K562 (cell line): ENCODE measurements around the gene ZNF629. TPM values are rescaled to one million over a fixed set of nuclear protein-coding genes. Genes with fewer than 3 reads are reported as not detected.

ENCODE experiments used
- ARID1B ChIP-seq: fragments of 450-650 bp; IDR thresholded peaks from 2 replicates; pipeline ENCODE4 v1.6.1; 2016; ENCODE audit warnings: antibody characterized with exemption, mild to moderate bottlenecking, inconsistent platforms
- BACH1 ChIP-seq: fragments of 200-800 bp; sonication (Bioruptor generic); IDR thresholded peaks from 2 replicates; pipeline ENCODE4 v1.6.1; 2016; ENCODE audit warnings: missing genetic modification characterization, missing compliant biosample characterization
- BRCA1 ChIP-seq, 2 experiments: fragments of 450-650 bp in 1 of 2; sonication (generic) in 1 of 2; formaldehyde crosslinking in 1 of 2; IDR thresholded peaks; 2 replicates each; pipeline versions ENCODE4 v1.5.0 to v1.6.1; 2017 to 2020; ENCODE audit warnings: mild to moderate bottlenecking in 1 of 2, missing genetic modification reagents in 1 of 2
- CREM ChIP-seq: IDR thresholded peaks from 2 replicates; pipeline ENCODE4 v1.6.1; 2014; ENCODE audit warnings: antibody characterized with exemption, low read depth
- FOXP1 ChIP-seq: sonication (generic); formaldehyde crosslinking; IDR thresholded peaks from 2 replicates; pipeline ENCODE4 v1.8.0; 2022; ENCODE audit warnings: mild to moderate bottlenecking, missing genetic modification reagents
- GABPA ChIP-seq: fragments of 200-800 bp; sonication (Bioruptor generic); conservative IDR thresholded peaks from 2 replicates; pipeline ENCODE4 v1.6.1; 2016; ENCODE audit warnings: low read depth, missing genetic modification characterization, missing compliant biosample characterization
- GATAD2B ChIP-seq: fragments of 450-650 bp; IDR thresholded peaks from 2 replicates; pipeline ENCODE4 v1.6.1; 2017; ENCODE audit warnings: mild to moderate bottlenecking, borderline replicate concordance
- HSF4 ChIP-seq: fragments of 250-450 bp; sonication (Bioruptor Pico); IDR thresholded peaks from 2 replicates; pipeline ENCODE4 v2.1.2; 2022; ENCODE audit warnings: mild to moderate bottlenecking, moderate library complexity, borderline replicate concordance
- IFI16 ChIP-seq: fragments of 250-450 bp; sonication (Bioruptor Pico); IDR thresholded peaks from 2 replicates; pipeline ENCODE4 v2.1.2; 2022; ENCODE audit warnings: mild to moderate bottlenecking, inconsistent platforms
- KDM2B ChIP-seq: fragments of 250-450 bp; sonication (Bioruptor Pico); IDR thresholded peaks from 2 replicates; pipeline ENCODE4 v1.8.0; 2021; ENCODE audit warnings: mild to moderate bottlenecking, moderate library complexity
- MBD2 ChIP-seq: sonication (generic); IDR thresholded peaks from 2 replicates; pipeline ENCODE4 v1.6.1; 2016; ENCODE audit warnings: low read depth, borderline replicate concordance
- PHF8 ChIP-seq: fragments of 200-600 bp; sonication (generic); IDR thresholded peaks from 2 replicates; pipeline ENCODE4 v1.6.1; 2012; ENCODE audit warnings: mixed run types, mild to moderate bottlenecking, inconsistent platforms, low read length, moderate library complexity, borderline replicate concordance
- PYGO2 ChIP-seq: fragments of 450-650 bp; IDR thresholded peaks from 2 replicates; pipeline ENCODE4 v1.6.1; 2016; ENCODE audit warnings: mild to moderate bottlenecking, missing genetic modification characterization, moderate library complexity, missing compliant biosample characterization
- RBM17 ChIP-seq: fragments of 200-400 bp; formaldehyde crosslinking; IDR thresholded peaks from 2 replicates; pipeline ENCODE4 v1.6.1; 2017; ENCODE audit warnings: low read depth, mild to moderate bottlenecking, low read length, borderline replicate concordance
- SMC3 ChIP-seq: conservative IDR thresholded peaks from 2 replicates; pipeline ENCODE4 v1.6.1; 2011; ENCODE audit warnings: low read depth, low read length, improper control_type of control experiment; ENCODE audit not compliant: insufficient read depth
- SP1 ChIP-seq: sonication (generic); formaldehyde crosslinking; IDR thresholded peaks from 2 replicates; pipeline ENCODE4 v1.8.1; 2022; ENCODE audit warnings: mild to moderate bottlenecking, missing genetic modification reagents
- TAF15 ChIP-seq: fragments of 200-400 bp; formaldehyde crosslinking; IDR thresholded peaks from 2 replicates; pipeline ENCODE4 v1.6.1; 2017; ENCODE audit warnings: mild to moderate bottlenecking, low read depth, low read length, moderate library complexity
- TEAD2 ChIP-seq: fragments of 450-650 bp; IDR thresholded peaks from 2 replicates; pipeline ENCODE4 v1.6.1; 2016; ENCODE audit warnings: missing genetic modification characterization, control low read depth, missing compliant biosample characterization
- ZNF668 ChIP-seq: fragments of 250-450 bp; sonication (Bioruptor Pico); IDR thresholded peaks from 2 replicates; pipeline ENCODE4 v1.8.0; 2022; ENCODE audit warnings: mild to moderate bottlenecking, inconsistent platforms
- polyA plus RNA-seq, 8 experiments: library from polyadenylated mRNA; depleted of rRNA in 4 of 8; stranded (reverse) in 5 of 8; unstranded in 3 of 8; fragments of >200 nt; fragmentation: Nextera tagmentation in 2 of 8; fragmentation: Illumina TruSeq in 1 of 8; extraction: Ambion mirVana in 2 of 8; extraction: Trizol in 1 of 8; gene quantifications; 2 replicates each; pipeline versions ENCODE4 v1.2.1 to v1.2.3, GENCODE V29; 2011 to 2014; ENCODE audit warnings: inconsistent platforms in 1 of 8, missing spikeins in 1 of 8
- total RNA-seq, 7 experiments: library from RNA; depleted of rRNA in 6 of 7; stranded (reverse); fragments of >200 nt in 6 of 7; fragmentation: Illumina TruSeq in 2 of 7; extraction: Trizol in 2 of 7; gene quantifications; 2 replicates each; pipeline versions ENCODE4 v1.2.1 to v1.2.3, GENCODE V29; 2011 to 2021; ENCODE audit warnings: low replicate concordance in 1 of 7
- TF ChIP-seq, protein P1 (sequence below): fragments of 250-450 bp; sonication (Bioruptor Pico); IDR thresholded peaks from 2 replicates; pipeline ENCODE4 v1.5.0; 2022; ENCODE audit warnings: mild to moderate bottlenecking
- TF ChIP-seq, protein P2 (sequence below): sonication (generic); formaldehyde crosslinking; IDR thresholded peaks from 2 replicates; pipeline ENCODE4 v1.8.1; 2023; ENCODE audit warnings: mild to moderate bottlenecking, missing genetic modification reagents
- TF ChIP-seq, protein P3 (sequence below): fragments of 200-800 bp; sonication (Bioruptor generic); IDR thresholded peaks from 2 replicates; pipeline ENCODE4 v1.6.1; 2017; ENCODE audit warnings: missing genetic modification characterization, missing compliant biosample characterization

The ZNF629 gene
- total and polyA plus RNA-seq, 9 of the 15 experiments (the other 6 are each of a cell fraction or from before 2014, with no cell fraction given), result 0.44 to 18.8 (median 7.4) TPM

DNA sequence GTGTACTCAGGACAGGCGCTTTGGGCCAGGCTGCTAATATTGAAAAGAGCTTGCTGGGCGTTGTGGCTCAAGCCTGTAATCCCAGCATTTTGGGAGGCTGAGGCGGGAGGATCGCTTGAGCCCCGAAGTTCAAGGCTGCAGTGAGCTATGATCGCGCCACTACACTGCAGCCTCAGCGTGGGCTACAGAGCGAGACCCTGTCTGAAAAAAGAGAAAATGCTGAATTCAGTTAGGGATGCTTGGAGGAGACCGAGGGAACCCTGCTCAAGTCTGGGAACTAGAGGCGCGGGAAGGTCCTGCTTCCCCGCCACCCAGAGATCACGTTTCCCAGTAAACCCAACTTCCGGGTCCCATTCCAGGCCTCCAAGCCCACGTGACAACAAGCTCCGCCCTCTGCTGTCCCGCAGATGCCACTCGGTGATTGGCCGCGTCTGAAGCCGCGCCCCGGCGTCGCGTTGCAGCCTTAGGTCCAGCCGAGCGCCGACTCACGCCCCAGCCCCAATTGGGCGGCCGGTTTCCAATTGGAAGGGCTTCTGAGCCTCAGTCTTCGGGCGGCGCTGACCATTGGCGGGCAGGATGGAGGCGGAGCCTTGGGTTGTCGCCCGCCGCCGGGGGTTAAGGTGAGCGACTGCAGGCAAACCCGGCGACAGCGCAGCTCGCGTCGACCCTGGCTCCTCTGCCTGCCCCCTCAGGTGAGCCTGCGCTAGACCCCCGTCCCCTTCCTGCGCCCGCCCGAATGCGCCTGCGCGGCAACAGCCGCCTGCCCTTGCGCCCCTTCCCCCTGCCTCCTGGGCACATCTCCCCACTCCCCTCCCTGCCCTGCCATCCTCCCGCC lies 39.0 kb downstream of the ZNF629 start, which contains the start of gene PHKG2 (continued):
- TF ChIP-seq, protein P1, sequence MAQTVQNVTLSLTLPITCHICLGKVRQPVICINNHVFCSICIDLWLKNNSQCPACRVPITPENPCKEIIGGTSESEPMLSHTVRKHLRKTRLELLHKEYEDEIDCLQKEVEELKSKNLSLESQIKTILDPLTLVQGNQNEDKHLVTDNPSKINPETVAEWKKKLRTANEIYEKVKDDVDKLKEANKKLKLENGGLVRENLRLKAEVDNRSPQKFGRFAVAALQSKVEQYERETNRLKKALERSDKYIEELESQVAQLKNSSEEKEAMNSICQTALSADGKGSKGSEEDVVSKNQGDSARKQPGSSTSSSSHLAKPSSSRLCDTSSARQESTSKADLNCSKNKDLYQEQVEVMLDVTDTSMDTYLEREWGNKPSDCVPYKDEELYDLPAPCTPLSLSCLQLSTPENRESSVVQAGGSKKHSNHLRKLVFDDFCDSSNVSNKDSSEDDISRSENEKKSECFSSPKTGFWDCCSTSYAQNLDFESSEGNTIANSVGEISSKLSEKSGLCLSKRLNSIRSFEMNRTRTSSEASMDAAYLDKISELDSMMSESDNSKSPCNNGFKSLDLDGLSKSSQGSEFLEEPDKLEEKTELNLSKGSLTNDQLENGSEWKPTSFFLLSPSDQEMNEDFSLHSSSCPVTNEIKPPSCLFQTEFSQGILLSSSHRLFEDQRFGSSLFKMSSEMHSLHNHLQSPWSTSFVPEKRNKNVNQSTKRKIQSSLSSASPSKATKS (CRISPR knock-in tag), result no peak
- TF ChIP-seq GATAD2B, result no peak
- no peak for TF ChIP-seq BRCA1 (IDR thresholded peaks at IDR 0.05)
- TF ChIP-seq BRCA1 (CRISPR knock-in tag; IDR thresholded peaks at IDR 0.05), result no peak
- TF ChIP-seq KDM2B (CRISPR knock-in tag), result no peak
- no peak for TF ChIP-seq RBM17
- no peak for TF ChIP-seq HSF4 (CRISPR knock-in tag)
- TF ChIP-seq, protein P2, sequence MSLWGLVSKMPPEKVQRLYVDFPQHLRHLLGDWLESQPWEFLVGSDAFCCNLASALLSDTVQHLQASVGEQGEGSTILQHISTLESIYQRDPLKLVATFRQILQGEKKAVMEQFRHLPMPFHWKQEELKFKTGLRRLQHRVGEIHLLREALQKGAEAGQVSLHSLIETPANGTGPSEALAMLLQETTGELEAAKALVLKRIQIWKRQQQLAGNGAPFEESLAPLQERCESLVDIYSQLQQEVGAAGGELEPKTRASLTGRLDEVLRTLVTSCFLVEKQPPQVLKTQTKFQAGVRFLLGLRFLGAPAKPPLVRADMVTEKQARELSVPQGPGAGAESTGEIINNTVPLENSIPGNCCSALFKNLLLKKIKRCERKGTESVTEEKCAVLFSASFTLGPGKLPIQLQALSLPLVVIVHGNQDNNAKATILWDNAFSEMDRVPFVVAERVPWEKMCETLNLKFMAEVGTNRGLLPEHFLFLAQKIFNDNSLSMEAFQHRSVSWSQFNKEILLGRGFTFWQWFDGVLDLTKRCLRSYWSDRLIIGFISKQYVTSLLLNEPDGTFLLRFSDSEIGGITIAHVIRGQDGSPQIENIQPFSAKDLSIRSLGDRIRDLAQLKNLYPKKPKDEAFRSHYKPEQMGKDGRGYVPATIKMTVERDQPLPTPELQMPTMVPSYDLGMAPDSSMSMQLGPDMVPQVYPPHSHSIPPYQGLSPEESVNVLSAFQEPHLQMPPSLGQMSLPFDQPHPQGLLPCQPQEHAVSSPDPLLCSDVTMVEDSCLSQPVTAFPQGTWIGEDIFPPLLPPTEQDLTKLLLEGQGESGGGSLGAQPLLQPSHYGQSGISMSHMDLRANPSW (CRISPR knock-in tag), result no peak; the same call in 1 of the 2 replicates
- TF ChIP-seq, protein P3, sequence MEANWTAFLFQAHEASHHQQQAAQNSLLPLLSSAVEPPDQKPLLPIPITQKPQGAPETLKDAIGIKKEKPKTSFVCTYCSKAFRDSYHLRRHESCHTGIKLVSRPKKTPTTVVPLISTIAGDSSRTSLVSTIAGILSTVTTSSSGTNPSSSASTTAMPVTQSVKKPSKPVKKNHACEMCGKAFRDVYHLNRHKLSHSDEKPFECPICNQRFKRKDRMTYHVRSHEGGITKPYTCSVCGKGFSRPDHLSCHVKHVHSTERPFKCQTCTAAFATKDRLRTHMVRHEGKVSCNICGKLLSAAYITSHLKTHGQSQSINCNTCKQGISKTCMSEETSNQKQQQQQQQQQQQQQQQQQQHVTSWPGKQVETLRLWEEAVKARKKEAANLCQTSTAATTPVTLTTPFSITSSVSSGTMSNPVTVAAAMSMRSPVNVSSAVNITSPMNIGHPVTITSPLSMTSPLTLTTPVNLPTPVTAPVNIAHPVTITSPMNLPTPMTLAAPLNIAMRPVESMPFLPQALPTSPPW (CRISPR knock-in tag), result peak; percentile 64
- TF ChIP-seq PHF8, result peak; percentile 77; the same call in 1 of the 2 replicates
- TF ChIP-seq GABPA (tag), result peak; percentile 70
- no peak for TF ChIP-seq ZNF668 (CRISPR knock-in tag)
- no peak for TF ChIP-seq TEAD2 (tag)
- TF ChIP-seq PYGO2 (tag), result no peak
- TF ChIP-seq MBD2, result peak; percentile 77
- TF ChIP-seq IFI16 (CRISPR knock-in tag), result no peak
- TF ChIP-seq SP1, result peak; percentile 72
- 0 out of 2 replicates have a peak, but pooled peaks have one; percentile 64 for TF ChIP-seq FOXP1 (CRISPR knock-in tag)
- TF ChIP-seq BACH1 (tag), result no peak
- no peak for TF ChIP-seq TAF15
- 0 out of 2 replicates have a peak, but pooled peaks have one; percentile 5 for TF ChIP-seq ARID1B
- TF ChIP-seq SMC3, result no peak
- TF ChIP-seq CREM, result peak; percentile 83
